ENCODE measurements around the gene PLAGL1. TPM values are rescaled to one million over a fixed set of nuclear protein-coding genes. Genes with fewer than 3 reads are reported as not detected.
A peak's percentile ranks its signal among the peaks of the same experiment; 100 is the strongest.

The PLAGL1 gene
- total and polyA plus RNA-seq, 2 of the 8 experiments (the other 6 are each of a cell fraction or from before 2014, with no cell fraction given), result 0.94 to 1.1 TPM

- no peaks in the 10 kb centered on the region for H3K79me1 ChIP-seq (ENCODE audit: low read depth, low read length)
- peaks cover 19 to 56% (median 35%) of the 10 kb centered on the region in 4 experiments for H3K4me1 ChIP-seq (replicated peaks in 1 of 4; ENCODE audit: control insufficient read depth in 3 of 4, insufficient read depth in 4 of 4, low read length in 3 of 4)
- no peak overlapping the region for H2BK120ac ChIP-seq (replicated peaks; ENCODE audit: low read depth, low read length)
- no peak overlapping the region for H3K4ac ChIP-seq (replicated peaks; ENCODE audit: insufficient read length, low read depth, low read length)
- H2AFZ ChIP-seq (ENCODE audit: low read length), result no peak overlapping the region
- H4K8ac ChIP-seq (ENCODE audit: extremely low read depth, insufficient read depth, low read length), result no peak overlapping the region; the same call in 1 of the 2 replicates
- no peak overlapping the region for H4K5ac ChIP-seq (ENCODE audit: insufficient read length, low read depth, low read length)
- POLR2A ChIA-PET (ENCODE audit: partially characterized antibody), result interaction anchor here (0.6 to 2.2 kb wide), 5 partner anchors 13 to 53 kb away, joined by 3 to 14 read pairs (median 4); no protein-coding TSS in a partner anchor
- H3K23me2 ChIP-seq (ENCODE audit: low read depth, low read length), result peaks cover 3% of the 10 kb centered on the region; the same call in 1 of the 2 replicates
- H3K23ac ChIP-seq (ENCODE audit: insufficient read length), result no peak overlapping the region
- no peak overlapping the region for H2AK5ac ChIP-seq (ENCODE audit: low read depth, low read length)
- no peak overlapping the region for H3K18ac ChIP-seq (ENCODE audit: extremely low read depth, low read length)
- no peak overlapping the region for H2BK15ac ChIP-seq (ENCODE audit: low read length)
- H3K14ac ChIP-seq (ENCODE audit: insufficient read length), result no peak overlapping the region
- peaks cover 45 to 87% (median 79%) of the 10 kb centered on the region in 4 experiments for H3K27me3 ChIP-seq (replicated peaks in 1 of 4; ENCODE audit: control insufficient read depth in 3 of 4, extremely low read depth in 1 of 4, insufficient read depth in 3 of 4, low read length in 3 of 4)
- 4% methylated on average over 11 of the region's 11 CpGs; no CpG with 5 or more reads in 1 of the 2 experiments for WGBS, 2 experiments (ENCODE audit: extremely low coverage in 1 of 2, insufficient coverage in 1 of 2, insufficient read length in 1 of 2, insufficient replicate concordance in 2 of 2, low coverage in 1 of 2, low lambda C conversion rate in 2 of 2, missing lambda C conversion rate in 1 of 2)
- H3K4me2 ChIP-seq (ENCODE audit: insufficient read depth in 1 of 2, low read depth in 2 of 2, low read length in 2 of 2), result peak overlapping the region; percentile 52 to 71
- no peak overlapping the region for H3K56ac ChIP-seq (replicated peaks; ENCODE audit: insufficient read length, low read depth, low read length)
- no peaks in the 10 kb centered on the region for H3K36me3 ChIP-seq (ENCODE audit: control insufficient read depth in 2 of 4, insufficient read depth in 4 of 4, low read length in 3 of 4)
- peaks cover 2% of the 10 kb centered on the region in 2 experiments for H4K20me1 ChIP-seq (replicated peaks in 1 of 2; ENCODE audit: control insufficient read depth in 1 of 2, insufficient read depth in 2 of 2, low read length in 2 of 2)
- CTCF ChIA-PET (ENCODE audit: partially characterized antibody), result interaction anchor here (0.6 to 18.3 kb wide), 13 partner anchors 9 to 430 kb away, joined by 3 to 591 read pairs (median 4); no protein-coding TSS in a partner anchor
- peak overlapping the region; percentile 41; the same call in 1 of the 2 replicates for H2BK12ac ChIP-seq (ENCODE audit: low read depth, low read length)
- H3K79me2 ChIP-seq (ENCODE audit: control insufficient read depth in 1 of 2, insufficient read depth in 2 of 2, low read length in 2 of 2), result no peaks in the 10 kb centered on the region
- no peak overlapping the region for H3K9ac ChIP-seq (replicated peaks in 1 of 4; ENCODE audit: extremely low read depth in 1 of 4, low read depth in 3 of 4, low read length in 3 of 4)
- peak overlapping the region in 3 of 4 experiments; percentile 15 to 41 (median 19); a peak in 4 of 8 replicates for H3K4me3 ChIP-seq (ENCODE audit: extremely low read depth in 1 of 4, insufficient read depth in 2 of 4, low read depth in 3 of 4, low read length in 4 of 4)
- FAIRE-seq (peak; percentile 82), DNase-seq (ENCODE audit: low read depth in 1 of 2, low spot score in 2 of 2) (peak; percentile 77 to 89)
- no peak overlapping the region for H4K91ac ChIP-seq (replicated peaks; ENCODE audit: insufficient read length, low read length)
- 0 out of 2 replicates have a peak overlapping the region, but pooled peaks have one; percentile 54 for H2BK5ac ChIP-seq (ENCODE audit: low read depth, low read length)
- no peak overlapping the region for H3K27ac ChIP-seq (ENCODE audit: low read depth, low read length)
- H3K9me3 ChIP-seq (ENCODE audit: insufficient read depth in 2 of 2, low read depth in 1 of 2, low read length in 1 of 2), result no peaks in the 10 kb centered on the region
- no peak overlapping the region; the same call in 1 of the 2 replicates for H2BK20ac ChIP-seq (ENCODE audit: low read length)
- TF ChIP-seq BRCA1 (IDR thresholded peaks at IDR 0.05; ENCODE audit: low read depth, low read length) (no peak), BACH1 (IDR thresholded peaks at IDR 0.05; ENCODE audit: low read length) (no peak), EP300 (IDR thresholded peaks at IDR 0.05; ENCODE audit: borderline replicate concordance in 1 of 2, low read depth in 2 of 2, low read length in 2 of 2) (peak in 1 of 2 experiments; percentile 4; a peak in 1 of 3 replicates), HDAC2 (IDR thresholded peaks at IDR 0.05; ENCODE audit: borderline replicate concordance in 1 of 2, low read depth in 2 of 2, low read length in 2 of 2) (peak in 1 of 2 experiments; percentile 65; a peak in 1 of 4 replicates), SIN3A (conservative IDR thresholded peaks at IDR 0.05 in 1 of 2, IDR thresholded peaks at IDR 0.05 in 1 of 2; ENCODE audit: low read depth in 1 of 2, low read length in 2 of 2) (peak; percentile 58 to 68; a peak in 2 of 4 replicates), FOSL1 (IDR thresholded peaks at IDR 0.05; ENCODE audit: insufficient read depth, low read depth, low read length) (no peak), SP4 (IDR thresholded peaks at IDR 0.05; ENCODE audit: low read length) (no peak; the same call in 1 of the 2 replicates), SAP30 (IDR thresholded peaks at IDR 0.05; ENCODE audit: insufficient read depth, insufficient replicate concordance, low read length) (no peak), CBX5 (IDR thresholded peaks at IDR 0.05; ENCODE audit: low read depth, low read length) (no peak), CHD2 (IDR thresholded peaks at IDR 0.05; ENCODE audit: low read length) (no peak), CTBP2 (IDR thresholded peaks at IDR 0.05; ENCODE audit: borderline replicate concordance, insufficient read depth, insufficient read length, low read length) (peak; percentile 91)
Observed at GRCh38 chr6:143958839-143959399, 49.1 kb downstream of the PLAGL1 start.
